SU-DHL-6 (cell line): Measurements from ENCODE around the gene CR1.

Source experiments
- EZH2phosphoT487 ChIP-seq: fragments of 200-600 bp; sonication (generic), shearing (Covaris generic); conservative IDR thresholded peaks from 2 replicates; pipeline ENCODE4 v1.6.1; 2018; ENCODE audit warnings: mild to moderate bottlenecking, antibody characterized with exemption, low read length, moderate library complexity, mixed read lengths
- TF ChIP-seq, protein P1 (sequence below): fragments of 200-600 bp; sonication (generic); IDR thresholded peaks from one replicate; pipeline ENCODE4 v1.5.1; 2017; ENCODE audit warnings: antibody characterized with exemption, mild to moderate bottlenecking, low read length, moderate library complexity; ENCODE audit not compliant: insufficient read depth, poor library complexity, severe bottlenecking

DNA sequence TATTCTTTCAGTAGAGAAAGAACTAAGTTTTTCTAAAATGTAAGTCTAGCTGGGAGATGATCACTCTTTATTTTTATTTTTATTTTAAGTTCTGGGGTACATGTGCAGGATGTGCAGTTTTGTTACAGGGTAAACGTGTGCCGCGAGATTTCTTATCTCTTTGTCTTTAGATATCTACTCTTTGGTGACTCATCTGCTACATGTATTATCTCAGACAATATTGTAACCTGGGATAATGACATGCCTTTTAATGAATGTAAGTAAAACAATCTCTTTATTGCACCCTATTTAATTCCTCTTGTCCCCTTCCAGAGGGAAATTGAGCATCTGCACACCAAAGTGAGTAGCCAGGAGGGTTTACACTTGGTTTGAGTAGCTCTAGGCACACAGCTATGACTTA, 32.4 kb upstream of the CR1 start:
- TF ChIP-seq, protein P1, sequence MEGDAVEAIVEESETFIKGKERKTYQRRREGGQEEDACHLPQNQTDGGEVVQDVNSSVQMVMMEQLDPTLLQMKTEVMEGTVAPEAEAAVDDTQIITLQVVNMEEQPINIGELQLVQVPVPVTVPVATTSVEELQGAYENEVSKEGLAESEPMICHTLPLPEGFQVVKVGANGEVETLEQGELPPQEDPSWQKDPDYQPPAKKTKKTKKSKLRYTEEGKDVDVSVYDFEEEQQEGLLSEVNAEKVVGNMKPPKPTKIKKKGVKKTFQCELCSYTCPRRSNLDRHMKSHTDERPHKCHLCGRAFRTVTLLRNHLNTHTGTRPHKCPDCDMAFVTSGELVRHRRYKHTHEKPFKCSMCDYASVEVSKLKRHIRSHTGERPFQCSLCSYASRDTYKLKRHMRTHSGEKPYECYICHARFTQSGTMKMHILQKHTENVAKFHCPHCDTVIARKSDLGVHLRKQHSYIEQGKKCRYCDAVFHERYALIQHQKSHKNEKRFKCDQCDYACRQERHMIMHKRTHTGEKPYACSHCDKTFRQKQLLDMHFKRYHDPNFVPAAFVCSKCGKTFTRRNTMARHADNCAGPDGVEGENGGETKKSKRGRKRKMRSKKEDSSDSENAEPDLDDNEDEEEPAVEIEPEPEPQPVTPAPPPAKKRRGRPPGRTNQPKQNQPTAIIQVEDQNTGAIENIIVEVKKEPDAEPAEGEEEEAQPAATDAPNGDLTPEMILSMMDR: no peak
- TF ChIP-seq EZH2phosphoT487: no peak
